OCI-LY7 (cell line): Measurements from ENCODE around the gene COL5A2. TPM values are rescaled to one million over a fixed set of nuclear protein-coding genes. Genes with fewer than 3 reads are reported as not detected.

Experiments used
- BruUV-seq: library from RNA; stranded (reverse); fragments of 400-500 nt; replicated peaks from 2 replicates; lab custom pipeline; 2021; lab: Mats Ljungman, UMichigan
- CTCF ChIA-PET: fragments of 300-600 bp; sonication (Branson Sonifier 250); formaldehyde crosslinking; loops from one replicate; lab custom pipeline; 2022; ENCODE audit warnings: antibody characterized with exemption; ENCODE audit not compliant: unreplicated experiment; lab: Charles Lee
- POLR2A ChIA-PET: fragments of 300-600 bp; sonication (Branson Sonifier 250); formaldehyde crosslinking; loops from one replicate; lab custom pipeline; 2022; ENCODE audit warnings: antibody characterized with exemption; lab: Charles Lee
- DNase-seq: peaks from one replicate; pipeline ENCODE4 v3.0.0-alpha.2; 2015; ENCODE audit warnings: low spot score
- H2AFZ ChIP-seq: fragments of 200-600 bp; sonication (generic), shearing (Covaris generic); 2 replicates; pipeline ENCODE4 v1.6.1; 2014; ENCODE audit warnings: mild to moderate bottlenecking, antibody characterized with exemption, low read length, moderate library complexity
- H3K27ac ChIP-seq: fragments of 200-600 bp; sonication (generic); 2 replicates; pipeline ENCODE4 v1.5.1; 2014; ENCODE audit warnings: mixed run types, low read depth, mild to moderate bottlenecking, moderate library complexity, low read length, inconsistent platforms; ENCODE audit not compliant: poor library complexity, severe bottlenecking
- H3K36me3 ChIP-seq: fragments of 200-600 bp; sonication (generic); 2 replicates; pipeline ENCODE4 v1.6.1; 2014; ENCODE audit warnings: mild to moderate bottlenecking, antibody characterized with exemption, low read length, moderate library complexity, mixed read lengths; ENCODE audit not compliant: insufficient read depth
- H3K4me1 ChIP-seq: fragments of 200-600 bp; sonication (generic); 2 replicates; pipeline ENCODE4 v1.5.1; 2014; ENCODE audit warnings: mild to moderate bottlenecking, low read length; ENCODE audit not compliant: insufficient read depth, poor library complexity, severe bottlenecking
- H3K4me2 ChIP-seq: fragments of 200-600 bp; sonication (generic); 2 replicates; pipeline ENCODE4 v1.6.1; 2014; ENCODE audit warnings: mild to moderate bottlenecking, low read length
- H3K4me3 ChIP-seq: fragments of 200-600 bp; sonication (generic); 2 replicates; pipeline ENCODE4 v1.5.1; 2014; ENCODE audit warnings: mild to moderate bottlenecking, low read depth, low read length; ENCODE audit not compliant: poor library complexity, severe bottlenecking
- H3K79me2 ChIP-seq: fragments of 200-600 bp; sonication (generic); 2 replicates; pipeline ENCODE4 v1.6.1; 2016; ENCODE audit warnings: low read depth, mild to moderate bottlenecking, low read length, moderate library complexity, mixed read lengths; ENCODE audit not compliant: insufficient read depth
- H3K9me2 ChIP-seq: fragments of 200-600 bp; sonication (generic); 2 replicates; pipeline ENCODE4 v1.6.1; 2016; ENCODE audit warnings: mild to moderate bottlenecking, low read length, mixed read lengths; ENCODE audit not compliant: insufficient read depth
- H3K9me3 ChIP-seq: fragments of 200-600 bp; sonication (generic); 2 replicates; pipeline ENCODE4 v1.6.1; 2014; ENCODE audit warnings: mild to moderate bottlenecking, mixed run types, low read length, mixed read lengths
- H4K20me1 ChIP-seq: fragments of 200-600 bp; sonication (generic); 2 replicates; pipeline ENCODE4 v1.6.1; 2014; ENCODE audit warnings: mild to moderate bottlenecking, antibody characterized with exemption, low read length, moderate library complexity, mixed read lengths; ENCODE audit not compliant: insufficient read depth
- CTCF ChIP-seq: fragments of 200-600 bp; sonication (generic); conservative IDR thresholded peaks from 2 replicates; pipeline ENCODE4 v1.5.1; 2014; ENCODE audit warnings: mild to moderate bottlenecking, antibody characterized with exemption, low read length, moderate library complexity, mixed read lengths
- EZH2phosphoT487 ChIP-seq: fragments of 200-600 bp; sonication (generic); IDR thresholded peaks from 2 replicates; pipeline ENCODE4 v1.6.1; 2018; ENCODE audit warnings: low read depth, borderline replicate concordance, mild to moderate bottlenecking, mixed run types, antibody characterized with exemption, low read length, moderate library complexity, mixed read lengths
- intact Hi-C: fragments of 100-400 bp; cut with micrococcal nuclease; formaldehyde crosslinking; loops from one replicate; pipeline ENCODE4 v1.10.0; 2022; ENCODE audit not compliant: unreplicated experiment
- total RNA-seq, 2 experiments: library from RNA; depleted of rRNA in 1 of 2; stranded (reverse); fragments of >200 nt in 1 of 2; shearing (Covaris generic) in 1 of 2; gene quantifications; 2 replicates each; pipeline ENCODE4 v1.2.3, GENCODE V29; 2014 to 2022

The COL5A2 gene
- total RNA-seq, 2 experiments from 2014 or later, result 0.50 to 0.61 TPM

GRCh38 chr2:189210250-189211087, 30.9 kb upstream of the COL5A2 start:
- no peak for DNase-seq

GRCh38 chr2:189208254-189208653, 28.7 kb upstream of the COL5A2 start:
- no peaks in the 10 kb centered on the region for H3K4me1 ChIP-seq
- no TSS peak for BruUV-seq
- intact Hi-C loops, result no loop called here
- H4K20me1 ChIP-seq, result no peaks in the 10 kb centered on the region
- no peak for DNase-seq
- ChIA-PET CTCF (no interaction called here), POLR2A (no interaction called here)
- no peaks in the 10 kb centered on the region for H3K36me3 ChIP-seq
- no peak overlapping the region for H3K4me3 ChIP-seq
- H3K4me2 ChIP-seq, result no peak overlapping the region
- no peak overlapping the region for H3K27ac ChIP-seq
- TF ChIP-seq CTCF (no peak), EZH2phosphoT487 (no peak)
- H3K9me3 ChIP-seq, result no peaks in the 10 kb centered on the region
- H3K9me2 ChIP-seq, result no peaks in the 10 kb centered on the region
- no peak overlapping the region for H2AFZ ChIP-seq
- H3K79me2 ChIP-seq, result no peaks in the 10 kb centered on the region

More at GRCh38 chr2:189210250-189211087, 30.9 kb upstream of the COL5A2 start:
- intact Hi-C loops, result no loop called here
- BruUV-seq, result no TSS peak
- Histone ChIP-seq H2AFZ (no peak overlapping the region), H3K27ac (no peak overlapping the region), H3K4me3 (no peak overlapping the region), H4K20me1 (no peaks in the 10 kb centered on the region), H3K79me2 (no peaks in the 10 kb centered on the region), H3K36me3 (no peaks in the 10 kb centered on the region), H3K9me2 (no peaks in the 10 kb centered on the region), H3K4me2 (no peak overlapping the region), H3K9me3 (no peaks in the 10 kb centered on the region), H3K4me1 (no peaks in the 10 kb centered on the region)
- POLR2A ChIA-PET, result no interaction called here
- CTCF ChIA-PET, result no interaction called here
- no peak for TF ChIP-seq CTCF

- no peak for TF ChIP-seq EZH2phosphoT487
- TF ChIP-seq CTCF, result no peak
- intact Hi-C loops, result no loop called here
- Histone ChIP-seq H3K27ac (no peak overlapping the region), H3K79me2 (no peaks in the 10 kb centered on the region), H4K20me1 (no peaks in the 10 kb centered on the region), H3K4me3 (no peak overlapping the region), H3K9me3 (no peaks in the 10 kb centered on the region), H3K4me2 (no peak overlapping the region), H2AFZ (no peak overlapping the region), H3K4me1 (no peaks in the 10 kb centered on the region), H3K9me2 (no peaks in the 10 kb centered on the region), H3K36me3 (no peaks in the 10 kb centered on the region)
- no peak for DNase-seq
- CTCF ChIA-PET, result no interaction called here
- no TSS peak for BruUV-seq
- POLR2A ChIA-PET, result no interaction called here
Measured at GRCh38 chr2:189204322-189204941, 24.9 kb upstream of the COL5A2 start.
